Measurements from ENCODE around the gene HCRT. TPM values are rescaled to one million over a fixed set of nuclear protein-coding genes. Genes with fewer than 3 reads are reported as not detected.
A peak's percentile ranks its signal among the peaks of the same experiment; 100 is the strongest.
"Not testable (repeated sequence)": the region's sequence is repeated elsewhere in the genome, so short reads cannot be mapped to it uniquely, and the experiment has no call there.

The HCRT gene
- polyA plus RNA-seq (2012; ENCODE audit: low read depth, missing spikeins): not detected

- peak; percentile 45 for FAIRE-seq
- DNase-seq (ENCODE audit: insufficient read length, low spot score): no peak
- no peak for TF ChIP-seq SPI1 (IDR thresholded peaks at IDR 0.05; ENCODE audit: low read depth, low read length)
- no peak for TF ChIP-seq POLR2AphosphoS5 (IDR thresholded peaks at IDR 0.05; ENCODE audit: low read depth, low read length)
- no peak for TF ChIP-seq POLR2A (IDR thresholded peaks at IDR 0.05; ENCODE audit: low read depth, low read length)
- TF ChIP-seq POU2F2 (IDR thresholded peaks at IDR 0.05; ENCODE audit: low read depth, low read length): no peak
- no peak for TF ChIP-seq TAF1 (IDR thresholded peaks at IDR 0.05; ENCODE audit: low read depth, low read length)
Observed at GRCh38 chr17:42184713-42185620, at the start of gene HCRT. TSS of gene HCRT (minus strand) at chr17:42185452. CDS start at chr17:42185365, 87 bp downstream.

GRCh38 chr17:42233994-42234393, 48.7 kb upstream of the HCRT start:
- FAIRE-seq: peak; percentile 35
- TF ChIP-seq POLR2A (IDR thresholded peaks at IDR 0.05; ENCODE audit: low read depth, low read length) (no peak), POU2F2 (IDR thresholded peaks at IDR 0.05; ENCODE audit: low read depth, low read length) (no peak), POLR2AphosphoS5 (IDR thresholded peaks at IDR 0.05; ENCODE audit: low read depth, low read length) (no peak), TAF1 (IDR thresholded peaks at IDR 0.05; ENCODE audit: low read depth, low read length) (no peak), PAX5 (IDR thresholded peaks at IDR 0.05; ENCODE audit: insufficient read depth, low read length, severe bottlenecking) (no peak), SPI1 (IDR thresholded peaks at IDR 0.05; ENCODE audit: low read depth, low read length) (no peak)

GRCh38 chr17:42233156-42233555, 47.9 kb upstream of the HCRT start:
- TF ChIP-seq SPI1 (IDR thresholded peaks at IDR 0.05; ENCODE audit: low read depth, low read length) (no peak), POLR2A (IDR thresholded peaks at IDR 0.05; ENCODE audit: low read depth, low read length) (no peak), POU2F2 (IDR thresholded peaks at IDR 0.05; ENCODE audit: low read depth, low read length) (no peak), POLR2AphosphoS5 (IDR thresholded peaks at IDR 0.05; ENCODE audit: low read depth, low read length) (no peak), PAX5 (IDR thresholded peaks at IDR 0.05; ENCODE audit: insufficient read depth, low read length, severe bottlenecking) (no peak), TAF1 (IDR thresholded peaks at IDR 0.05; ENCODE audit: low read depth, low read length) (no peak)
- DNase-seq (ENCODE audit: insufficient read length, low spot score) (no peak), FAIRE-seq (no peak)

More at GRCh38 chr17:42233994-42234393, 48.7 kb upstream of the HCRT start:
- no peak for DNase-seq (ENCODE audit: insufficient read length, low spot score)

DNA sequence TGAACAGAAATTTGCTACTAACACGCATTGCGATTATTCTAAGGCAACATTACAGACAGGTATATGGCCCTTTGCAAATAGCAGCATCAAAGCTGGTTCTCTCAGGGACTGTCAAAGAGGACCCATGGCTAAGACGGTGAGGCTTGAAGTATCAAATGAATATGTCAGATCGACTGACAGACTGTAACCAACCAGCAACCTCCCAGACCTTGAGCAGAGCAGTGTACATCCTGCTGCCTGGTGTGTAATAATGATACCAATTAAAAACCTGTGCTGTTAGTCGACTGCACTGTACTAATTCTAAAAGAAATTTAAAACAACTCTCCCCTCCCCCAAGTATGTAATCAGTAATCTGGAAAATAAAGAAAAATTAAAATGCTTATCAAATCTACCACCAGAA, 45.0 kb upstream of the HCRT start:
- peak; percentile 58 for FAIRE-seq
- TF ChIP-seq POU2F2 (IDR thresholded peaks at IDR 0.05; ENCODE audit: low read depth, low read length): no peak
- no peak for TF ChIP-seq SPI1 (IDR thresholded peaks at IDR 0.05; ENCODE audit: low read depth, low read length)
- no peak for TF ChIP-seq POLR2A (IDR thresholded peaks at IDR 0.05; ENCODE audit: low read depth, low read length)
- TF ChIP-seq POLR2AphosphoS5 (IDR thresholded peaks at IDR 0.05; ENCODE audit: low read depth, low read length): no peak
- DNase-seq (ENCODE audit: insufficient read length, low spot score): peak; percentile 22

DNA sequence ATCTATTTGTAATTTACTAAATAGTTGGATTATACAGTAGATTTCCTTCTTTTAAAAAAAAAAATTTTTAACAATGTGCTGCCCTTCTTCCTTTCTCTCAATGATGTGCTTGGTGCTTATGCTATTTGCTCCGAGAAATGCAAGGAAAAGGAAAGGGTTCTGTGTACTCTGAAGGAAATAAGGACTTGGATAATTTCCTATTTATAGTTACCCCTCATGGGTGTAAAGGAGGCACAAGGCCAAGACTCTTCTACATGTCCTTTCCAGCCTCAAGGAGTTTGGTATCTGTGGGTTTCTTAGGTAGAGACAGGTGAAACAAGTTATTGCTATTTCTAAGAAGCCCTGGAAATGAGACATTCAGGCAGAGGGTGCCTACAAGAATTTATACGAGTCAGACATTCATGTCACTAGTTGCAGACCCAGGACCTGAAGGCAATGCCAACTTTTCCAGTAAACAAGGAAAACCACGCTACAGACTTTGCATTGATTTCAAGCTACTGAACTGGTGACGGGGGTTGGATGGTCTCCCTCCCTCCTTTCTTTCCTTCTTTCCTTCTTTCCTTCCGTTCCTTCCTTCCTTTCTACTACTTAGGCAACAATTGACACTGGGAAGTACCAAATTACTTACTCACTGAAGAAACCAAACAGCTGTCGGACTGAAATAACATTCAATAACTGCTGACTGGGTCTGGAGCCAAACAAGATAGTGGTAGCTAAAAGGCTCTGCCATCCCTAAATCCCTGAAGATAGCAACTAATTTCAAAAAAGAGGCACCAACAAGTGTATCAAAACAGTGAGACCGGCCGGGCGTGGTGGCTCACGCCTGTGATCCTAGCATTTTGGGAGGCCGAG, 42.8 kb upstream of the HCRT start:
- no peak for DNase-seq (ENCODE audit: insufficient read length, low spot score)
- TF ChIP-seq PAX5 (IDR thresholded peaks at IDR 0.05; ENCODE audit: insufficient read depth, low read length, severe bottlenecking): no peak
- TF ChIP-seq TAF1 (IDR thresholded peaks at IDR 0.05; ENCODE audit: low read depth, low read length): no peak
- TF ChIP-seq POU2F2 (IDR thresholded peaks at IDR 0.05; ENCODE audit: low read depth, low read length): no peak
- FAIRE-seq: no peak

GRCh38 chr17:42225646-42226045, 40.4 kb upstream of the HCRT start:
- TF ChIP-seq POU2F2 (IDR thresholded peaks at IDR 0.05; ENCODE audit: low read depth, low read length) (no peak), POLR2A (IDR thresholded peaks at IDR 0.05; ENCODE audit: low read depth, low read length) (no peak), SPI1 (IDR thresholded peaks at IDR 0.05; ENCODE audit: low read depth, low read length) (no peak), POLR2AphosphoS5 (IDR thresholded peaks at IDR 0.05; ENCODE audit: low read depth, low read length) (no peak), TAF1 (IDR thresholded peaks at IDR 0.05; ENCODE audit: low read depth, low read length) (no peak), PAX5 (IDR thresholded peaks at IDR 0.05; ENCODE audit: insufficient read depth, low read length, severe bottlenecking) (no peak)
- DNase-seq (ENCODE audit: insufficient read length, low spot score) (no peak), FAIRE-seq (no peak)

DNA sequence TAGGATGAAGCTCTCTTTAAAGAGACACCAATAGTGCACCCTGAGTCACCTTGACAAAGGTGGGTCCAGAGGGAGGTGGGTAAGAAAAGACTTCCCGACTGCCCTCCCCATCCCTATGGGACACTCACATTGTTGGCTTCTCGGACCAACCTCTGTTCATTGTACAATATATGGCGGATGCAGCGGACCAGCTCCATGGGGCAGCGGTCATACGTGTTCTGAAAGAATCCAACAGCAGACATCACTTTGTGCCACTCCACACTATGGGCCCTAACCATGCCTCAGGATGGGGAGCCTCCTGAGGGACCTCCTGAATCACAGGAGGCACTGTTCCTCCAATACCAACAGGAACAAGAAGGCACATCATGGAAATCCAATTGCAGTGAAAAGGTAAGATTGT, 39.4 kb upstream of the HCRT start:
- no peak for FAIRE-seq
- DNase-seq (ENCODE audit: insufficient read length, low spot score): no peak
- TF ChIP-seq POLR2A (IDR thresholded peaks at IDR 0.05; ENCODE audit: low read depth, low read length) (no peak), POU2F2 (IDR thresholded peaks at IDR 0.05; ENCODE audit: low read depth, low read length) (no peak), POLR2AphosphoS5 (IDR thresholded peaks at IDR 0.05; ENCODE audit: low read depth, low read length) (no peak), TAF1 (IDR thresholded peaks at IDR 0.05; ENCODE audit: low read depth, low read length) (no peak), SPI1 (IDR thresholded peaks at IDR 0.05; ENCODE audit: low read depth, low read length) (no peak), PAX5 (IDR thresholded peaks at IDR 0.05; ENCODE audit: insufficient read depth, low read length, severe bottlenecking) (no peak)

DNA sequence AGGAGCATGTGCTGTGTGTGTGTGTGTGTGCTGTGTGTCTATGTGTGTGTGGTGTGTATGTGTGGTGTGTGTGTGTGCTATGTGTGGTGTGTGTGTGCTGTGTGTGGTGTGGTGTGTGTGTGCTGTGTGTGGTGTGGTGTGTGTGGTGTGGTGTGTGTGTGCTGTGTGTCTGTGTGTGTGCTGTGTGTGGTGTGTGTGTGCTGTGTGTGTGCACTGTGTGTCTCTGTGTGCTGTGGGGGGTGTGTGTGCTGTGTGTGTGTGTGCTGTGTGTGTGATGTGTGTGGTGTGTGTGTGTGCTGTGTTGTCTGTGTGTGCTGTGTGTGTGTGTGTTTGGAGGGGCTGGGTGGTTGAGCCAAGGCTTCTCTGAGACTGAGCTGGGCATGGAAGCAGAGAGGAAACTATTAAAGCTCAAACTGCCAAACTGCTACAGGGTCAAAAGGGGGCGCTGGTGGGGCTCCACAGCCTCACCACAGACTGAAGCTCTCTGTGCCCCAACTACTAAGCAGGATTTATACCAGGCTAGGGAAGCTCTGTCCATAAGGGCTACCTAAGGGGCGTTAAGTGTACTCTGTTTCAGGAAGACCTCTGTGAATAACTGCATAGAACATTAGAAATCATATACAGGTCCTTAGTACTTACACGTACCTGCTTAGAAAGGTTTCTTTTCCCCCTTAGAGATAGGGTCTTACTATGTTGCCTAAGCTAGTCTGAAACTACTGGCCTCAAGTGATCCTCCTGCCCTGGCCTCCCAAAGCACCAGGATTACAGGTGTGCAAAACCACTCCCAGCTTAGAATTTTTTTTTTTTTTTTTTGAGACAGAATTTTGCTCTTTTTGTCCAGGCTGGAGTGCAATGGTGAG, 36.9 kb upstream of the HCRT start:
- FAIRE-seq (peak; percentile 87), DNase-seq (ENCODE audit: insufficient read length, low spot score) (peak; percentile 62)
- no peak for TF ChIP-seq PAX5 (IDR thresholded peaks at IDR 0.05; ENCODE audit: insufficient read depth, low read length, severe bottlenecking)
- no peak for TF ChIP-seq POLR2A (IDR thresholded peaks at IDR 0.05; ENCODE audit: low read depth, low read length)
- TF ChIP-seq TAF1 (IDR thresholded peaks at IDR 0.05; ENCODE audit: low read depth, low read length): no peak
- TF ChIP-seq SPI1 (IDR thresholded peaks at IDR 0.05; ENCODE audit: low read depth, low read length): no peak
- no peak for TF ChIP-seq POU2F2 (IDR thresholded peaks at IDR 0.05; ENCODE audit: low read depth, low read length)
- no peak for TF ChIP-seq POLR2AphosphoS5 (IDR thresholded peaks at IDR 0.05; ENCODE audit: low read depth, low read length)

DNA sequence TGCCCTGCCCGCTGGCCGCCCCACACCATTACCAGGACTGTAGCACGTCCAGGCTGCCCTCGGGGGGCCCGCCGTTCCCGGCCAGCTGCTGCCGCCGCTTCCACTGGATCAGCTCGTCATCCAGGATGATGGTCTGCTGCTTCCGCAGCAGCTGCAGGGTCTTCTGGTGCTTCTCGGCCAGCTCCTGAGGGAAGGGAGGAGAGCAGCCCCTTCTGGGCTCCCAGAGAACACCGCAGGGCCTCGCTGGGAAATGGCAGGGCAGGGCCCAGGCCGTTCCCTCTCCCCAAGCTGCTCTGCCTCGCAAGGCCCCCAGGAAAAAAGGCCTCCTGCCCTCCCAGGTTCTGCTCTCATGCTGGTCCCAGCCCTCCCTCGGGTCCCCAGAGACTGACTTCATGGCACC, 34.0 kb upstream of the HCRT start:
- DNase-seq (ENCODE audit: insufficient read length, low spot score); FAIRE-seq: not testable (repeated sequence)

Measured in GM12891 (cell line).